Skin of body (tissue), 2 donors: ENCODE data around the gene CEBPA. TPM values are rescaled to one million over a fixed set of nuclear protein-coding genes. Genes with fewer than 3 reads are reported as not detected.
A peak's percentile ranks its signal among the peaks of the same experiment; 100 is the strongest.

ENCODE experiments used
- DNase-seq: peaks from one replicate; lab custom pipeline; 2025; lab: John Stamatoyannopoulos, UW
- total RNA-seq: library from RNA; depleted of rRNA; stranded (reverse); fragments of >200 nt; gene quantifications from one replicate; pipeline ENCODE4 v1.2.3, GENCODE V29; 2014

Gene CEBPA
- 70.0 TPM for total RNA-seq

GRCh38 chr19:33302175-33302973, at the start of gene CEBPA:
Gene CEBPA (minus strand): TSS chr19:33302534. CDS start chr19:33302414, 120 bp downstream.
- peak; percentile 83 for DNase-seq

DNA sequence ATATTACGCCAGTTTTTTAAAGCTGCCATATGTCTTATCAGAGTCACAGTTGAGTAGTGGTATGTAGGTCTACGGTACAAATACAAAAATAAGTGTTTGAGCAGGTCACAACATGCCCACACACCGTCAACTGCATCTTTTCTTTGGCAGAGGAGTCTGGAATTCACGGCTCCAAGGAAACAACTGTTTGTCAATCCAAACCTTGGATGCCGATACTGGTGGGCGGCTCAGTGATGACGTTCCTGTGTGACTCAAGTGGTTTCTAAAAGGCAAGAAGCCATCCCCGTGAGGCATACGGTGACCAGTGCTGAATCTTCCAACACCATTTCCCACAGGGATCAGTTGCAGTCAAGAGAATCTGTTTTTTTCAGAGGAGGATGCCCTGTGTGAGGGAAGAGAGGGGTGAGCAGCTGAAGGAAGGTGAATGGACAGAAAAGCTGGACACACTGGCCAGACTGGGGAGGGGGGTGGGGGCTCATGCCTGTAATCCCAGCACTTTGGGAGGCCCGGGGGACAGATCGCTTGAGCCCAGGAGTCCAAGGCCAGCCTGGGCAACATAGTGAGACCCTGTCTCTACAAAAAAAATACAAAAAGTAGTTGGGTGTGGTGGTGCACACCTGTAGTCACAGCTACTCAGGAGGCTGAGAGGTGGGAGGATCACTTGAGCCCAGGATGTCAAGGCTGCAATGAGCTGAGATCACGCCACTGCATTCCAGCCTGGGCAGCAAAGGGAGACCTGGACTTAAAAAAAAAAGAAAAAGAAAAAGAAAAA, 48.4 kb upstream of the CEBPA start:
- no peak for DNase-seq

- DNase-seq: no peak
Measured at GRCh38 chr19:33349319-33350289, 47.3 kb upstream of the CEBPA start.

DNA sequence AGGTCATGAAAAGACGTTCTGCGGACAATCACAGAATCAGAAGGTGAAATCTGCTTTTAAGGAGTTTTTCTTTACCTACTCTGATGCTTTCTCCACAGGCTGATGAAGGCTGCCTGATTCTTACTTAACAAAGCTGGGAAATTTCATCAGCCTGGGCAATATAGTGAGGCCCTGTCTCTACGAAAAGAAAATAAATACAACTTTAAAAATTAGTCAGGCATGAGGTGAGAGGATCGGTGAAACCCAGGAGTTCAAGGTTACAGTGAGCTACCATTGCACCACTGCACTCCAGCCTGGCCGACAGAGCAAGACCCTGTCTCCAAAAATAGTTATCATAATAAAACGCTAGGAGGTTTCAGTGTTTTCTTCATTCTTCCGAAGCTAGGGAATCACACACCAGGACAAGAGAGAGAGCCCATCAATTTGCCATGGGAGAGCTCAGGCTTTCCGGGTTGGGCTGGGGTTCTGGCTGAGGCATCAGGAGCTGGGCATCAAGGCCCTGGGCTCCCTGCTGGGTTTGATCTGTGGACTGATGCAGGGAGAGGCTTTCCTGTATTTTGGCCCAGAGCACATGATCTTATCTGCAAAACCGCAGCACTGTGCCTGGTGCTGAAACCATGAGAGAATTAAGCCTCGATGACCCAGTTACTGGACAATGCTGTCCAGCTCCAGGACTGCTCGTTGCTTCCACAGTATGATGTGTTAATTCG, 46.1 kb upstream of the CEBPA start:
- DNase-seq: no peak

DNA sequence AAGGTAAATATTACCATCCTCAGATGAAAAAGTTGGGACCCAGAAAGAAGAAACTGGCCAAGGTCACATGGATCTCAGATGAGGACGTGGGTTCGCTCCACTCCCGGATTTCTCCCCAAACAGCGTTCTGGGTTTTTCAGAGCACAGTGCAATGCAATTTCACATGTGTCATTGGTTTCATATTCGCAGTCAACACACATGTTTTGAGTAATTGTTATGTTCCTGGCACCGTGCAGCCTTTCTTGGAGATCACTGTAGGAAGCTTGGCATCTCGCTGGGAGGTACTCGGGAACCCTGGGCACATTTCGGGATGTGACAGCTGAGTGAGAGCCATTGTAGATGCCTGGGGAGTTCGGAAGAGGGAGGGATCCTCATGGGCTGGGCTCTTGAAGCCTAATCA, 45.0 kb upstream of the CEBPA start:
- peak; percentile 80 for DNase-seq

GRCh38 chr19:33346665-33347064, 44.3 kb upstream of the CEBPA start:
- no peak for DNase-seq

DNA sequence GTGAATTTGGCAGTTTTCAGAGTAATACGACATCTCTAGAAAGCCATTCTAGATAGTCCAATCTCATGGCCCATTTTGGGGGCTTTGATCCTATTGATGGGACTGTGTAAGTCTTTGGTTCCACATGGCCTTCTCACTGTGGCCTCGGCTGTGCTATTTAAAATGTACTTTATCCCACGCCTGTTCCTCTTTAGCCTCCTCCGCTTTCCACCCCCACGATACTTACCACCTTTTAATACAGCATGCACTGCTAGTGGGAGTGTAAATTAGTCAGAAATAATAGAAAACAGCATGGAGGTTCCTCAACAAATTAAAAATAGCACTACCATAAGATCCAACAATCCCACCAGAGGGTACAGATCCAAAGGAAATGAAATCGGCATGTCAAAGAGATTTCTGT, 42.8 kb upstream of the CEBPA start:
- DNase-seq: no peak

GRCh38 chr19:33344573-33344925, 42.2 kb upstream of the CEBPA start:
- DNase-seq: peak; percentile 85

GRCh38 chr19:33343859-33344572, 41.7 kb upstream of the CEBPA start:
- peak; percentile 86 for DNase-seq

DNA sequence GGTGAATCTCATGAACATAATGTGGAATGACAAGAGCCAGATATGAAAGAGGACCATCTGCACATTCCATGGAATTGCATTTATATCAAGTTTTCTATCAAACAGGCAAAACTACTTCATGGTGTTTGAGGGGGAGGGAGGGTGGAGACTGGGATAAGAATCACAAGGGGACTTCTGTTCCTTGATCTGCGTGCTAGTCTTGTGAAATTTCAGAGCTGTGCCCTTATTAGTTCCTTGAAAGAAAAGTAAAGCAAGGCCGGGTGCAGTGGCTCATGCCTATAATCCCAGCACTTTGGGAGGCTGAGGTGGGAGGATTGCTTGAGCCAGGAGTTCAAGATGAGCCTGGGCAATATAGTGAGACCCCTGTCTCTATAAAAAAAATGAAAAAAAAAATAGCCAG, 41.0 kb upstream of the CEBPA start:
- no peak for DNase-seq

- DNase-seq: no peak
Measured at GRCh38 chr19:33340991-33341390, 38.7 kb upstream of the CEBPA start.

DNA sequence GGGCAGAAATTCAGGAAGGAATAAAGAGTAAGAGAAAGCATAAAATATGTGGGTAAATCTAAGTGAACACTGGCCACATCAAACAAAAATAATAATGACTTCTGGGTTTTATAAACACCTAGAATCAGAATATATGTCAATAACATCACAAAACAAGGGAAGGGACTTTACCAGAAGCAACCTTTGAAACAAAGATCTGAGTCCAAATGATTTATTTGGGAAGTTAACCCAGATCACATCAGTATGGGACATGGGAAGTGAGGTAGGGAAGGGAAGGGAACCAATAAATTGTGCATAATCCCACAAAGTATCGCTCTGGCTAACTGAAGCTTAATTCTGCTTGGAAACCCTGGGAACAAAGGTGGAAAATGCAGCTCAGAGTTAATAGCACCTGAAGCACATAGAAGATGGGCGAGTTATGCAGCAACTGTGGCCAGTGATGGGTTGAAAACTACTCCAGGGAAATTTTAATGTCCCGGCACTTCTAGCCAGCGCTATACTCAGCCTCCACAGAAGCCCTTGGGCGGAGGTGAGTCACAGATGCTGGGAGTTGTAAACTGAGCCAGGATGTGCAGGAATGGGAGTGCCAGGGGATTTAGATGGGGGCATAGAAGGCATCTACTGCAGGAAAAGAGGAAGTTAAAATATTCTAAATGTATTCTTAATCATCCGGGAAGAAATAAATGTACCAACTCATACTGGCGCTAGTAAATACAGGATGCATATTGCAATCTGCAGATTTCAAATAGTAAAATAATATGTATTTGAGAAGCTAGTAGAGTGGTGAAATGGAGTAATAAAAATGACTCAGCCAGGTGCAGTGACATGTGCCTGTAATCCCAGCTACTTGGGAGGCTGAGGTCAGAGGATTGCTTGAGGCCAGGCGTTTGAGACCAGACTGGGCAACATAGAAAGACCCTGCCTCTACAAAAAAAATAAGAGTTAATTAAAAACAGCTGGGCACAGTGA, 37.0 kb upstream of the CEBPA start:
- no peak for DNase-seq

GRCh38 chr19:33335446-33335845, 33.1 kb upstream of the CEBPA start:
- DNase-seq: no peak

- no peak for DNase-seq
Measured at GRCh38 chr19:33334271-33334670, 31.9 kb upstream of the CEBPA start.

GRCh38 chr19:33333642-33334041, 31.3 kb upstream of the CEBPA start:
- DNase-seq: no peak

GRCh38 chr19:33333151-33333550, 30.8 kb upstream of the CEBPA start:
- DNase-seq: no peak

GRCh38 chr19:33332248-33332647, 29.9 kb upstream of the CEBPA start:
- no peak for DNase-seq

DNA sequence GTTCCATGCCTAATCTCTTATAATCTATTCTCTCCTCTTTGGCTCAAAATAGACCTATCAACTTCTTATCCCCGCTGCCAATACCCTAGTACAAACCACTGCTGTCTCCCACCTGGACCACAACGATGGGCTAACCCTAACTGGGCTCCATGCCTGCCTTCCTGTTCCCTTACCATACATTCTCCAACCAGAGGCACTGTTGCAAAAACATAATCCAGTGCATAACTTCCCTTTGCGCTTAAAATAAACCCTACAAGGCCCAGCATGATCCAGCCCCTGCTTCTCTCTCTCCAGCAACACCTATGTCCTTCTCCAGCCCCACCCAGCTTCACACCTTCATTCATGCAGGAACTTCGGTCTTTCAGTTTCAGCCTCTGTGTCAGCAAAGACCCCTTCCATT, 27.4 kb upstream of the CEBPA start:
- no peak for DNase-seq

DNA sequence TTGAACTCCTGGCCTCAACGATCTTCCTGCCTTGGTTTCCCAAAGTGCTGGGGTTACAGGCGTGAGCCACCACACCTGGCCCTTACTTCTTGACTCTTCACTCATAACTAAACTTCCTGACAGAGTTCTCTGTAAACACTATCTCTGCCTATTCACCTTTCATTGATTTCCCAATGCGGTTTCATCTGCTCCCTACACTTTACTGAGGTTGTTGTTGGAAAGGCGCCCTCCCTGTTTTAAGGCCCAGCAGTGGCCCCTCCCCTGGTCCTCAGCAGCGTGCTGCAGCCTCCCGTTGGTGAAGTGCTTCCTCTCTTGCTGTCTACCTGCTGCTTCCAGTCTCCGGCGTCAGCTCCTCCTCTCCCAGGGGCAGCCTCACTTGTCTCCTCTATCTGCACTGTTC, 26.7 kb upstream of the CEBPA start:
- no peak for DNase-seq
